NT2/D1 (cell line): ENCODE results near the gene FAM53B.

ENCODE experiments used
- SUZ12 ChIP-seq: IDR thresholded peaks from 2 replicates; pipeline ENCODE4 v1.6.1; 2011; ENCODE audit not compliant: insufficient read length, insufficient read depth; ENCODE audit errors: extremely low read depth
- YY1 ChIP-seq: IDR thresholded peaks from 2 replicates; pipeline ENCODE4 v1.6.1; 2011; ENCODE audit not compliant: insufficient read length, insufficient read depth
- ZNF274 ChIP-seq: IDR thresholded peaks from 2 replicates; pipeline ENCODE4 v1.6.1; 2011; ENCODE audit warnings: mild to moderate bottlenecking, low read depth, low read length

- TF ChIP-seq YY1: no peak
- no peak for TF ChIP-seq SUZ12
- no peak for TF ChIP-seq ZNF274
Measured at GRCh38 chr10:124730790-124731189, 13.4 kb downstream of the FAM53B start.
